ENCODE results near the gene RGS7BP.
"Not testable (repeated sequence)": the region's sequence is repeated elsewhere in the genome, so short reads cannot be mapped to it uniquely, and the experiment has no call there.

The RGS7BP gene

DNA sequence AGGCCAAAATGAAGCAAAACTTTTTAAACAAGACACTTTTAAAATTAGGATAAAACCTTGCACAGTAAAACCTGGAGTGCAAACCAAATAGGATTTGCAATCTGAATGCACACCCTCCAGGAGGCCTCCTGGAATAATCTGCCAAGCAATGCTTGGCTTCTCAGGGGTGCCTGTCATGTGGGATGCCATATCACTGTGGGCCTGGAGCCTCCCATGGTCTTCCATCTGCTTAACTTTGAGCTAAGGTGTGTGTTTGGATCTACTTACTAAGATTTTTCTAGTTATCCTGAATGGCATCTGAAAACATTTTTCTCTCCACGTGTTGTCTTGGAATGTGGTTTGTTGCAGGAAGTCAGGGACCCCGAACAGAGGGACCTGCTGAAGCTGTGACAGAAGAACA is 52.1 kb downstream of the RGS7BP start:
- 70 to 100% methylated on average over 1 to 2 of the region's 2 CpGs for WGBS, 2 experiments (ENCODE audit: insufficient coverage in 2 of 2)
- Histone ChIP-seq H3K36me3 (ENCODE audit: control insufficient read depth, insufficient read depth, low read length) (no peaks in the 10 kb centered on the region), H3K9me3 (ENCODE audit: control insufficient read depth, low read length) (no peaks in the 10 kb centered on the region), H3K4me3 (ENCODE audit: extremely low read depth, insufficient read depth, low read length, poor library complexity, severe bottlenecking) (no peak overlapping the region), H3K27ac (ENCODE audit: low read depth, low read length, severe bottlenecking) (no peak overlapping the region), H3K4me1 (ENCODE audit: control insufficient read depth, insufficient read depth, low read length, poor library complexity, severe bottlenecking) (no peaks in the 10 kb centered on the region)

DNA sequence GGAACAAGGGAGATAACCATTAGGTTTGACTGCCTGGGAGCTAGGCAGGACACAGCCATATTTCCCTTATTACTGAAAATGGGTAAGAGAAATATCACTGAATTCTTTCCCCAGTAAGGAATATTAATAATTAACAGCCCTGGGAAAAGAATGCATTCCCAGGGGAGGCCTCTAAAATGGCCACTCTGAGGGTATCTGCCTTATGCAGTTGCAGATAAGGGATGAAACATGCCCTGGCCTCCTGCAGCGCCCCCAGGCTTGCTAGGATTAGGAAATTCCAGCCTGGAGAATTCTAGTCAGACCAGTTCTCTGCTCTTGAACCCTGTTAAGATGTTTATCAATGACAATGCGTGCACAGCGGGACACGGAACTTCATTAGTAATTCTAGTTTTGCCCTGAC is 52.8 kb downstream of the RGS7BP start:
- H3K9me3 ChIP-seq (ENCODE audit: control insufficient read depth, low read length); H3K27ac ChIP-seq (ENCODE audit: low read depth, low read length, severe bottlenecking); H3K4me1 ChIP-seq (ENCODE audit: control insufficient read depth, insufficient read depth, low read length, poor library complexity, severe bottlenecking); H3K4me3 ChIP-seq (ENCODE audit: extremely low read depth, insufficient read depth, low read length, poor library complexity, severe bottlenecking); H3K36me3 ChIP-seq (ENCODE audit: control insufficient read depth, insufficient read depth, low read length): not testable (repeated sequence)
- WGBS, 2 experiments (ENCODE audit: insufficient coverage in 2 of 2): 84 to 87% methylated on average over 4 of the region's 4 CpGs

DNA sequence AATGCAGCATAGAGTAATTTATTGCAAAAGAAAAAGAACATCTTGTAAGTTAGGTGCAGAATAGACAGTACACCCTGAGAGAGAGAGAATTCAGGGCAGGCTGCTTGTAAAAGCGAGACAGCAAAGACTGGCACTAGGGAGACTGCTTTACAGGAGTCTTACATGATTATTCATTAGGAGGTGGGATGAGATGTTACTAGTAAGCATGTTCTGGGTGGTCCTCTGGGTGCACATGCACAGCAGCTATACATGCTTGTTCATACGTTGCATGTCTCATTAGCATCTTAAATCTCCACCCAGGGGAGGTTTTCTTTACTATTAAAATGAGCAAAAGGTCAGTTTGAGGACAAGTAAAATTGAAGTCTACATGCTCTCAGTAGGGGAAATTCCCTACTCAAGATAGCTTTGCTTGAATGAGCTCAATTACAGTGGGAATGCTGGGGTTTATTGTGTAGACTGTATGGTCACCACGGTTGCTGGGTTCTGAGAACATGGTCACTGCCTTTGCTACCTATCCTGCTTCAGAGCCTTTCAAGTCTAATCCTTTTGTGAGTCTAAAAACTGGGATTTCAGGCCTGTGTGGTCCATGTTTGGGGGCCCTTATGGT is 60.6 kb downstream of the RGS7BP start:
- no peak overlapping the region for H3K27ac ChIP-seq (ENCODE audit: low read depth, low read length, severe bottlenecking)
- H3K4me3 ChIP-seq (ENCODE audit: extremely low read depth, insufficient read depth, low read length, poor library complexity, severe bottlenecking): no peak overlapping the region
- WGBS, 2 experiments (ENCODE audit: insufficient coverage in 2 of 2): 75 to 100% methylated on average over 1 of the region's 3 CpGs
- no peaks in the 10 kb centered on the region for H3K9me3 ChIP-seq (ENCODE audit: control insufficient read depth, low read length)
- no peaks in the 10 kb centered on the region for H3K4me1 ChIP-seq (ENCODE audit: control insufficient read depth, insufficient read depth, low read length, poor library complexity, severe bottlenecking)
- no peaks in the 10 kb centered on the region for H3K36me3 ChIP-seq (ENCODE audit: control insufficient read depth, insufficient read depth, low read length)

DNA sequence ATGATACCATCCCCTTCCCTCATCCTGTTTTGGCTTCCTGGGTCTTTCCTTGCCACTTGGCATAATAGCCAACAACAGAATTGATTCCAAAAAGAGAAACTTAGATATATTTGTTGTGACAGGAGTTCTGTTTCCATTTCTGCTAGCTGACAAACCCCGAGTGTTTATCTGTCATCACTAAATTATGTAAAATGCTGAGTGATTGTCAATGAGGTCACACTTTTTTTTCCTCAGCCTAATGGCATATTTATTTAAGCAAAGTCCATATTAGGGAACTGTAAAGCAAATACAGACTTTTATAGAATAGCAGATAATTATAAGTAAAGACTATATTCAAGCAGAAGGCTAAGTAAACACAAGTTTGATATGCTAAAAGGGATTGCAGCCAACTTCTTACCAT is 64.0 kb downstream of the RGS7BP start:
- WGBS, 2 experiments (ENCODE audit: insufficient coverage in 2 of 2): no CpG with 5 or more reads among the region's 1 CpG
- H3K9me3 ChIP-seq (ENCODE audit: control insufficient read depth, low read length): no peaks in the 10 kb centered on the region
- no peaks in the 10 kb centered on the region for H3K4me1 ChIP-seq (ENCODE audit: control insufficient read depth, insufficient read depth, low read length, poor library complexity, severe bottlenecking)
- H3K27ac ChIP-seq (ENCODE audit: low read depth, low read length, severe bottlenecking): no peak overlapping the region
- H3K36me3 ChIP-seq (ENCODE audit: control insufficient read depth, insufficient read depth, low read length): no peaks in the 10 kb centered on the region
- H3K4me3 ChIP-seq (ENCODE audit: extremely low read depth, insufficient read depth, low read length, poor library complexity, severe bottlenecking): no peak overlapping the region

DNA sequence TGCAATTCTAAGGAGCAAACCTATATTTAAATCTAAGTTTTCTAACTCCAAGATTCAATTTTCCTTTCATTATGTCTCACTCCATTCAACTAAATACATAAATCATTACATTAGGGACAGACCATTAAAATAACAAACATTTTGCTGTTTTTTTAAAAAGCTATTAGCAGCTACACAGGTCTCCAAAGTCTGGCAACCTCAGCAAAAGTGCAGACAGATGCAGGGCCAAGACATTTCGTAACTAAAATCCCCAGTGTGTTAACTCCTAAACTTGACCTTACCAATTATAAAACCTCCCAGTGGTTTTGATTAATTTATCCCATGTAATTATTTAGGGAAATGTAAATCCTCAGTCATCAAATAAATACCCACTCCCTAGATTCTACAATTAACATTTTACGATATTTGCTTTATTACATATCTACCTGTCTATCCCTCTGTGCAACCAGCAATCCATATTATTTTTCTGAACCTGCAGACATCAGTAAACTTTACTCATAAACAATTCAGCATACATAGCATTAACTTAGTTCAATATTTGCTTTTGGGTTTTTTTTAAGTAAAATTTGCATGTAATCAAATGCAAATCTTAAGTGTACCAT is 64.7 kb downstream of the RGS7BP start:
- Histone ChIP-seq H3K27ac (ENCODE audit: low read depth, low read length, severe bottlenecking) (no peak overlapping the region), H3K36me3 (ENCODE audit: control insufficient read depth, insufficient read depth, low read length) (no peaks in the 10 kb centered on the region), H3K4me1 (ENCODE audit: control insufficient read depth, insufficient read depth, low read length, poor library complexity, severe bottlenecking) (no peaks in the 10 kb centered on the region), H3K9me3 (ENCODE audit: control insufficient read depth, low read length) (no peaks in the 10 kb centered on the region), H3K4me3 (ENCODE audit: extremely low read depth, insufficient read depth, low read length, poor library complexity, severe bottlenecking) (no peak overlapping the region)
- WGBS, 2 experiments (ENCODE audit: insufficient coverage in 2 of 2): 80 to 100% methylated on average over 1 of the region's 2 CpGs

DNA sequence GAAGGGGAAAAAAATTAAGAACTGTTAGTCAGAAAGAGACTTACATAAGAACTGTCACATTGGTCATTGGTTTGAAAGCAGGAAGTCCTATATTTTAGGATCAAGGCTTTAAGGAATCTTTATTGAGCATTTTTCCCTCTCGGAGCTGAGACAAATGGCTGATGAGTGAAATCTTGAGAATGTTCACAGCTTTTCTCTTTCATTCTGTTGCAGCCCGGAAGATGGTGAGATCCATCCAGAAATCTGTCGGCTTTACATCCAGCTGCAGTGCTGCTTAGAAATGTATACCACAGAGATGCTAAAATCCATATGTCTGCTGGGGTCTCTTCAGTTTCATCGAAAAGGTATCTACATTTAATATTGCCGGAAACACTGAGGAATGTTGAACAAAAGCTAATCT is 69.7 kb downstream of the RGS7BP start:
- H3K27ac ChIP-seq (ENCODE audit: low read depth, low read length, severe bottlenecking): no peak overlapping the region
- H3K9me3 ChIP-seq (ENCODE audit: control insufficient read depth, low read length): no peaks in the 10 kb centered on the region
- H3K4me3 ChIP-seq (ENCODE audit: extremely low read depth, insufficient read depth, low read length, poor library complexity, severe bottlenecking): no peak overlapping the region
- no peaks in the 10 kb centered on the region for H3K36me3 ChIP-seq (ENCODE audit: control insufficient read depth, insufficient read depth, low read length)
- 87 to 94% methylated on average over 3 to 5 of the region's 5 CpGs for WGBS, 2 experiments (ENCODE audit: insufficient coverage in 2 of 2)
- H3K4me1 ChIP-seq (ENCODE audit: control insufficient read depth, insufficient read depth, low read length, poor library complexity, severe bottlenecking): no peaks in the 10 kb centered on the region

DNA sequence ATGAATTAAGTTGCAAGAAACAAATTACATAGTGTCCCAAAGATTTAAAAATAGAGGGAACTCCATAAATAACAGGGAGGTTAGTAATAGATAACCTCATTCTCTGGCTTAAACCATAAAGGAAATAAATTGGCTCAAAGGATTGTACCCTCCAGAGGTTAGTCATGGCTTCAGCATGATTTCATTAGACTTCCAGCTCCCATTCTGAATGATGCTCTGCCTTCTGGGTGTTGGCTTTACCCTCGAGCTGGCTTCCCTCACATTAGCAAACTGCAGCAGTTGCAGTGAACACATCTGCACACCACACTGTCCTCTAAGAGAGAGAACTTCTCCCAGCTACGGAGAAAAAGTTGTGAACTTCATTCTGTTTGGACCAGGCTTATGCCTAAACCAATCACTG is 70.4 kb downstream of the RGS7BP start:
- WGBS, 2 experiments (ENCODE audit: insufficient coverage in 2 of 2): 75 to 83% methylated on average over 1 to 2 of the region's 2 CpGs
- Histone ChIP-seq H3K9me3 (ENCODE audit: control insufficient read depth, low read length) (no peaks in the 10 kb centered on the region), H3K4me1 (ENCODE audit: control insufficient read depth, insufficient read depth, low read length, poor library complexity, severe bottlenecking) (no peaks in the 10 kb centered on the region), H3K36me3 (ENCODE audit: control insufficient read depth, insufficient read depth, low read length) (no peaks in the 10 kb centered on the region), H3K4me3 (ENCODE audit: extremely low read depth, insufficient read depth, low read length, poor library complexity, severe bottlenecking) (no peak overlapping the region), H3K27ac (ENCODE audit: low read depth, low read length, severe bottlenecking) (no peak overlapping the region)

DNA sequence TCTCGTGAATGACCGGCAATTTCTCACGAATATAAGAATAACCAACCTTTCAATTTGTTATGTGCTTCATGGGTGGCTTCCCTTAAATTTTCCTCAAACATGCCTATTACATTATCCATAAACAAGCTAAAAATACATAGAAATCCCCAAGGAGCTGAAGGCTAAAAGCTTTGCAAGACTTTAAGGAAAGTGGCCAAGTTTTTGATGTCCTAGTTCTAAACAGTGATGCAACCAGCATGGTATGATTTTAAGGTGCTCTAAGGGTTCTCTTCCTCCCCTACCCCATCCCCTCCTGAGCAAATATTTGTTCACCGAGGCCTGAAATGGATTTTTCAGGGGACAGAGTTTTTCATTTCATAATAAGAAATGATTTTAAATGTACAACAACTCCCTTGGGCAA is 79.8 kb downstream of the RGS7BP start:
- no peaks in the 10 kb centered on the region for H3K9me3 ChIP-seq (ENCODE audit: control insufficient read depth, low read length)
- H3K4me3 ChIP-seq (ENCODE audit: extremely low read depth, insufficient read depth, low read length, poor library complexity, severe bottlenecking): no peak overlapping the region
- H3K36me3 ChIP-seq (ENCODE audit: control insufficient read depth, insufficient read depth, low read length): no peaks in the 10 kb centered on the region
- H3K4me1 ChIP-seq (ENCODE audit: control insufficient read depth, insufficient read depth, low read length, poor library complexity, severe bottlenecking): no peaks in the 10 kb centered on the region
- no peak overlapping the region for H3K27ac ChIP-seq (ENCODE audit: low read depth, low read length, severe bottlenecking)
- 80 to 92% methylated on average over 2 of the region's 4 CpGs for WGBS, 2 experiments (ENCODE audit: insufficient coverage in 2 of 2)

DNA sequence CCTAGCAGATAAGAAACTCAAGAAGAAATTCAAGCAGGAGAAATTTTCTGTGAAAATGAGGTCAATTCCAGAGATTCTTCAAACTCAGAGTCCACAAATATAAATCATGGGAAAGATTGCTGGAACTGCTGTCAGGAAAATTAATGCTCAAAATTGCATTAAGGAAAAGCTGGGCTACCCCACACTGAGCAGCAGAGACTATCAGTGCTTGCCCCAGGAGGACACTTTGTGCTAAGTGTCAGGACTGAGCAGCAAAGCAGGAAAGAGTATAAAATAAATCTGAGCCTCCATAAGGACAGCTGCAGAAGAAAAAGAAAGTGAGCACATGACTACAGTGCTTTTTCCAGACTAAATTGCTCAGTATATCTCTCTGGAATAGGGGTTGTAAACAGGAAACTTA is 81.6 kb downstream of the RGS7BP start:
- Histone ChIP-seq H3K4me1 (ENCODE audit: control insufficient read depth, insufficient read depth, low read length, poor library complexity, severe bottlenecking) (no peaks in the 10 kb centered on the region), H3K9me3 (ENCODE audit: control insufficient read depth, low read length) (no peaks in the 10 kb centered on the region), H3K4me3 (ENCODE audit: extremely low read depth, insufficient read depth, low read length, poor library complexity, severe bottlenecking) (no peak overlapping the region), H3K36me3 (ENCODE audit: control insufficient read depth, insufficient read depth, low read length) (no peaks in the 10 kb centered on the region), H3K27ac (ENCODE audit: low read depth, low read length, severe bottlenecking) (no peak overlapping the region)

DNA sequence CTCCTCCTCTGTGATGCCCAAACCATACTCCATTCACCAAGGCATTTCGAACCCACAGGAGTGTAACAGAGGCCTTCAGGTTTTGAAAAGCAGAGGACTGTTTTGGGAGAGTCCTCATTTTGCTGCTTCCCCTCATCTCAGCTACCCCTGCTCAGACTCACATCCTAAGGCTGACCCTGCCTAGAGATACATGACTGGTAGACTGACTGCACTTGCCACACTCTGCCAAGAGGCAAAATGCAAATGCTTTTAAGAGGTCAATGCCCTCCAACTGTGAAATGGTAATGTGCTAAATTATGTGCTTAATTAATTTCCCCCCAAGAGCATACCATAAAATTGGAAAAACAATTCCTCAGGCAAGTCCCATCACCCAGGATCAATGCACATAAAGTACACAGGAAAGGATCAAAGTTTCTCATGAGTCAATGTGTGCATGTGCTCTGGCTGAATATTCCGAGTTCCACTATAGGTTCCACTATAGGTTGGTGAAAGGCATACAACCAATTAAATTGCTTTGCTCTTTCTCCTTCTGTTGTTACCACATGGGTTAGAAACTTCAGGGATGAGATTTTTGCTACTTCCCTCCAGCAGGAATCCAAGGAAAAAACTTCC is 87.0 kb downstream of the RGS7BP start:
- H3K27ac ChIP-seq (ENCODE audit: low read depth, low read length, severe bottlenecking): no peak overlapping the region
- 64 to 80% methylated on average over 1 to 2 of the region's 2 CpGs for WGBS, 2 experiments (ENCODE audit: insufficient coverage in 2 of 2)
- no peaks in the 10 kb centered on the region for H3K4me1 ChIP-seq (ENCODE audit: control insufficient read depth, insufficient read depth, low read length, poor library complexity, severe bottlenecking)
- no peaks in the 10 kb centered on the region for H3K36me3 ChIP-seq (ENCODE audit: control insufficient read depth, insufficient read depth, low read length)
- H3K9me3 ChIP-seq (ENCODE audit: control insufficient read depth, low read length): no peaks in the 10 kb centered on the region
- no peak overlapping the region for H3K4me3 ChIP-seq (ENCODE audit: extremely low read depth, insufficient read depth, low read length, poor library complexity, severe bottlenecking)

DNA sequence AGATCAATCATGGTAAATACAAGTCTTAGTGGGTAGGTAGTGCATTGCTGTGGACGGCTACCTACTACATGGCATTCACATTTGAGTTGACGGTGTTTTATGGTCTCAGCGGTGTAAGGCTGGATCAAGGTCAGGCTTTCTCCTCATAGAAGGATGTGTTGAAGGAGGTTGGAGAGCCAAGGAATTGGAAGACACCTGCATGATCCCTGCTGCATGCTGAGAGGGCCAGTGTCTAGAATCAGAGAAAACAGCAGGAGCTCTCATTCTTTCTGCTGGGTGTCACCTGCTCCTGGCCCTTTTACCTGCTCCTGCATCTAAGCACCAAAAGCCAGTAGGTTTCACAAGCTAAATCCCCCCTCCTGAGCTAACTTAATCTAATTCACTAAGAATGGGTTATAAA is 88.2 kb downstream of the RGS7BP start:
- Histone ChIP-seq H3K4me3 (ENCODE audit: extremely low read depth, insufficient read depth, low read length, poor library complexity, severe bottlenecking) (no peak overlapping the region), H3K9me3 (ENCODE audit: control insufficient read depth, low read length) (no peaks in the 10 kb centered on the region), H3K36me3 (ENCODE audit: control insufficient read depth, insufficient read depth, low read length) (no peaks in the 10 kb centered on the region), H3K4me1 (ENCODE audit: control insufficient read depth, insufficient read depth, low read length, poor library complexity, severe bottlenecking) (no peaks in the 10 kb centered on the region), H3K27ac (ENCODE audit: low read depth, low read length, severe bottlenecking) (no peak overlapping the region)
- WGBS, 2 experiments (ENCODE audit: insufficient coverage in 2 of 2): 88 to 95% methylated on average over 2 to 3 of the region's 3 CpGs

All from mesodermal cell (in vitro differentiated cells).